NCI-H1092 (cell line): ENCODE data around the gene AEBP1.

Experiments used
- DNase-seq: peaks from one replicate; lab custom pipeline; 2025; lab: John Stamatoyannopoulos, UW

The AEBP1 gene

GRCh38 chr7:44104860-44105771, 971 bp downstream of the AEBP1 start:
- DNase-seq = no peak

GRCh38 chr7:44105832-44106231, 1.7 kb downstream of the AEBP1 start:
- DNase-seq = no peak

GRCh38 chr7:44106311-44107065, 2.3 kb downstream of the AEBP1 start:
- DNase-seq = no peak

- DNase-seq = no peak
These were observed 3.2 kb downstream of the AEBP1 start for GRCh38 chr7:44107116-44107960.

- DNase-seq = no peak
These were observed 4.0 kb downstream of the AEBP1 start for GRCh38 chr7:44107961-44108767.

- DNase-seq = no peak
These were observed 4.9 kb downstream of the AEBP1 start for GRCh38 chr7:44108768-44109750.

GRCh38 chr7:44109991-44110390, 5.8 kb downstream of the AEBP1 start:
- DNase-seq = no peak

GRCh38 chr7:44110719-44111635, 6.8 kb downstream of the AEBP1 start:
- DNase-seq = peak; percentile 76

- no peak for DNase-seq
These were observed 7.6 kb downstream of the AEBP1 start for GRCh38 chr7:44111761-44112160.

- peak; percentile 35 for DNase-seq
These were observed 8.3 kb downstream of the AEBP1 start for GRCh38 chr7:44112231-44112996.

- DNase-seq = no peak
These were observed 9.0 kb downstream of the AEBP1 start for GRCh38 chr7:44112997-44113763.

GRCh38 chr7:44113764-44114354, 9.7 kb downstream of the AEBP1 start:
- DNase-seq = no peak

GRCh38 chr7:44114586-44115310, 10.6 kb downstream of the AEBP1 start:
- DNase-seq = no peak

- DNase-seq = no peak
These were observed 12.1 kb downstream of the AEBP1 start for GRCh38 chr7:44116087-44116788.

- no peak for DNase-seq
These were observed 12.9 kb downstream of the AEBP1 start for GRCh38 chr7:44116789-44117666.
